HG03039 (cell line): Measurements from ENCODE around the gene GP9.

Source experiments
- ATAC-seq: cut with Tn5 transposase; IDR thresholded peaks from one replicate; pipeline ENCODE4 v1.9.1; 2021; ENCODE audit warnings: mild to moderate bottlenecking, moderate library complexity; ENCODE audit not compliant: unreplicated experiment

Gene GP9

GRCh38 chr3:129060276-129061022, at the start of gene GP9:
TSS of gene GP9 (plus strand) at chr3:129060779. CDS start at chr3:129061740, 961 bp downstream.
- ATAC-seq, result no peak

GRCh38 chr3:129013491-129013891, 47.1 kb upstream of the GP9 start:
- ATAC-seq, result no peak

GRCh38 chr3:129014148-129014547, 46.4 kb upstream of the GP9 start:
- no peak for ATAC-seq

- ATAC-seq, result no peak
These were observed 45.7 kb upstream of the GP9 start for GRCh38 chr3:129014793-129015345.

DNA sequence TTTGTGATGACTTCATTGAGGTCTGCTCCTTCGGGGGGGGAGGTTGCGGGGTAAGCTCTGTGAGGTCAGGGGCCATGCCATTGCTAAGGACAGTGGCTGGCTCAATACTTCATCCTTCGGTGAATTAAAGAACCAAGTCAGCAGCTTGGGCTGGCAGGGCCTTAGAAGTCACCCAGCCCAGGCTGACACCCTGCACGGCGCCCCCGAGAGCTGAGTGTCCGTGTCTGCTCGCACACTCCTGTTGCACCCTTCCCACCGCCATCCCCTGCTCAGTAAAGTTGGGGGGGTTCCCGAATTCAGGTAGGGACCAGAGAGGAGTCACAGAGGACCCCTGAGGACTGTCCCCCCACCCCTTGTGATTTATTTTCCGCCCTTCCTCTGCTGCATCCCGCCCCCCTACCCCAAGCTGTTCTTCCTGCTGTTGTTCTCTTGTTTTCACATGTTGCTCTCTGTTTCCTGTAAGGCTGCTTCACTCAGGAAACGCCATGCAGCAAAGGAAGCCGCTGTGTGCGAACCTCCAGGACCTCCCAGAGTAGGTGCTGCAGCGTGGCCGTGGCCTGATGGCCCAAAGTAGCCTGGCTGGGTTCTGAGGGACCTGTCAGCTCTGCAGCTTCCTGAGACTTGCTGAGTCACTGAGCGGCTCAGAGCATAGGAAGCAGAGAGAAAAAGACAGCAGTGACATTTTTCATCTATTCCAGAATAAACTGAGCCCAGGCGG, 45.0 kb upstream of the GP9 start:
- no peak for ATAC-seq

GRCh38 chr3:129016356-129016719, 44.2 kb upstream of the GP9 start:
- ATAC-seq, result no peak

- peak; percentile 48 for ATAC-seq
These were observed 43.7 kb upstream of the GP9 start for GRCh38 chr3:129016720-129017483.

DNA sequence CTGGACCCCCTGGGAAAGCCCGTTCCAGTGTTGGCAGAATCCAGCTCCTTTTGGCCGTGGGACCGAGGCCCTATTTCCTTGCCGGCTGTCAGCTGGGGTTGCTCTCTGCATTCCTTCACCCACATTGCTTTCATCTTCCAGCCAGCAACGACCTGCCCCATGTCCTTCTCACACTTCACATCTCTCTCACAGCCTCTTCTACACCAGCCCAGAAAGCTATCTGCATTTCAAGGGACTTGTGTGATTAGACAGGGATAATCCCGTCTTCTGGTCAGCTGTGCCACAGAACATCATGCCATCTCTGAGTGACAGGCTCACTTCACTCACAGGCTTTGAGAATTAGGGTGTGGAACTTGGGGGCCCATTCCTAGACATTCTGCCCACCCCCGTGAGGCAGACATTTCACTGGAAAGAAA, 43.1 kb upstream of the GP9 start:
- no peak for ATAC-seq

DNA sequence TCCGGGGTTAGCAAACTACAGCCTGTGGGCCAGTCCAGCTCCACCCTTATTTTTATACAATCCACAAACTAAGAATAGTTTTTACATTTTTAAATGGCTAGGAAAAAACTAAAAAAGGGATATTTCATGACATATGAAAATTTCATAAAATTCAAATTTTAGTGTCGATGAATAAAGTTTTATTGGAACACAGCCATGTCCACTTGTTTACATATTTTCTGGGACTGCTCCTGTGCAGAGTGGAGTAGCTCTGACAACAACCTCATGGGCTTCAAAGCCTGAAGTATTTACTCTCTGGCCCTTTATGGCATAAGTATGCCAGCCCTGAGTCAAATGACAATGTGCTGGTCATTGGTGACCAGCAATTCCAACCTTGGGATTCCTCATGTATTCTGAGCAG, 42.3 kb upstream of the GP9 start:
- ATAC-seq, result no peak

DNA sequence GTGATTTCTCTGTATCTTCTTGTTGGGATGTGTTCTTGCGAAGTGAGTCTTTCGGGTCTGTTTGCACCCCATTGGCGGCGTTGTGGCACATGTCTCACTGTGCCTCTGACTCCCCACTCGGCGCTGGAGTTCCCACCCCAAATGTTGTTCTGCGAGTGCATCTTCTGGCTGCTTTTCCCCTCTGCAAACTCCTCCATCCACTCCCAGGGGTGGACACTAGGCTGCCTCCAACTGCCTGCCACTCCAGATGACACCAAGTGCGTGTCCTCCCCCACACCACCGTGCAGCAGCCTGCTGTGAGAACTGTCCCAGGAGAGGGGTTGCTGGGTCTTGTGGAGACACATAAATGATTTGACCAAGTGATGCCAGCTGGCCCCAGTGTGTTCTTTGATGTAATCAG, 41.8 kb upstream of the GP9 start:
- no peak for ATAC-seq

GRCh38 chr3:129019266-129019665, 41.3 kb upstream of the GP9 start:
- ATAC-seq, result no peak

GRCh38 chr3:129020691-129021090, 39.9 kb upstream of the GP9 start:
- ATAC-seq, result no peak

- ATAC-seq, result no peak
These were observed 39.4 kb upstream of the GP9 start for GRCh38 chr3:129021140-129021551.

- ATAC-seq, result no peak
These were observed 38.2 kb upstream of the GP9 start for GRCh38 chr3:129022114-129023007.

GRCh38 chr3:129023008-129023358, 37.6 kb upstream of the GP9 start:
- ATAC-seq, result no peak

- no peak for ATAC-seq
These were observed 36.7 kb upstream of the GP9 start for GRCh38 chr3:129023909-129024308.

- ATAC-seq, result no peak
These were observed 35.5 kb upstream of the GP9 start for GRCh38 chr3:129025108-129025507.

DNA sequence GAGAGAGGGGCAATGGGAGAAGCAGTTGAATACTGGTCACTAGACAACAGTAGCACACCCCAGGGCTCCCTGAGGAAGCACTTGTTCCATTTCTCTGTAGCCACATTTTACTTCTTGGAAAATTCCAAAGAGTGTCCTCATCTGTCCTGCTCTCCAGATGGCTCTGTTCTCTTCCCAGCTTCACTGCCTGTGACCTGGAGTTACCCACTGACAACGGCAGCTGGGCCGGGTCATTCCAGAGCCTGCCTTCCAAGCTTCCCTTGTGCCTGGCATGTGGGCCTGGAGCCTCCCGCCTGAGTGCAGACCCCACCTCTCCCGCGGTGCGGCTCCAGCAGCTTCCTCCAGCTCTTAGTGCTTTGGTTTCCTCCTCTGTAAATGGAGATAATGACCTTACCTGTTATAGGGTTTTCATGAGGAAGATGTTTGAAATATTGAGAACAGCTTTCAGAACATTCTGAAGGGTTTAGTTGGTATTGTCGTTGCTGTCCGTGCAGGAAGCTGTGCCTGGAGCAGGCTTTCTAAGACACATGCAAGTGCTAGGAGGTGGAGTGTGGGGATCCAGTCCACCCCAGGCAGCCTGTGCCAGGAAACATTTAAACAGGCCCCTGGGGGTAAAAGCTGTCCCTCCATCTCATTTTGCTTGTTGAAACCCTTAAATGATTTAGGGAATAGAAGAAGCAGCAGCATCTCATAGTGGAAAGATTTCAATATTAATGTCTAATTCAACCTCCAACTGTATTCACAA, 34.7 kb upstream of the GP9 start:
- ATAC-seq, result no peak

DNA sequence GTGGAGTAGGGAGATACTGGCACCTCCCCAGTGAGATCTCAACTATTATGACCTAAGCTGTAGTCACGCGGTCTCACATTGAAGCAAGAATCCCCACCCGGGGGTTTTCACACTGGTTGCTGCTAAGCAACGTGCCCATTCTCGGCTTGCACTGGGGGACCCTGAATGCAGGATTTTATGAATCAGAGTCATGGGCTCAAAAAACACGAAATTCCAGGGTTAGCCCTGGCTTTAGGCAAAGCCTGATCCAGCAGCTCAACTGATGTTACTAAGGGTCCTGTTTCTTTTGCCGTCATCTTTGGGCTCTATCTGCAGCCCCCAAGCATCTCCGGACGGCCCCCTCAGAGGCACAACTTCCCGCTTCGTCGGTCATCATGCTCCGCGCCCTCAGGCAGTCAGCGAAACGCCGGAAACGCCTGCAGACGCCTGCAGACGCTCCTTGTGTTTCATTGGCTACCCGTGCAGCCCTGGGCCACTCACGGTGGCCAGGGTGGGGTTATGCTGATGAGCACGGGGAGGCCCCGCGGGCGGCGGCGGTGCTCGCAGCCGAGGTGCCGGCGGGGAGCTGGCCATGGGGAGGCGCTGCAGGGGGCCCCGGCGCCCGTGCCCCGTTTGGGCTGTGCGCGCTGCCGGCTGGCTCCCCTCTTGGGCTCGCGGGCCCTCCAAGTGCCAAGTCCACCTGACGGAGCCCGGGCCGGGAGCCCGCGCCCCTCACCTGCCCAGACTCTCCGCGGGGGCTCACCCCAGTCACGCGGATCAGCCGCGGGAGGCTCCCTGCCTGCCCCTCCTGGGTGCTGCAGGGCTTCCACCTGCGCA, 33.6 kb upstream of the GP9 start:
- ATAC-seq, result peak; percentile 96
